Panc1 (cell line): ENCODE measurements around the gene HOXA9.

Experiments used
- POLR2AphosphoS5 ChIP-seq: IDR thresholded peaks from 2 replicates; pipeline ENCODE4 v1.6.1; 2012; ENCODE audit warnings: mild to moderate bottlenecking, low read depth, low read length, moderate library complexity
- SIN3A ChIP-seq: IDR thresholded peaks from 2 replicates; pipeline ENCODE4 v1.6.1; 2012; ENCODE audit warnings: low read depth, mild to moderate bottlenecking, low read length, moderate library complexity, borderline replicate concordance; ENCODE audit not compliant: insufficient read depth
- TCF7L2 ChIP-seq: IDR thresholded peaks from 2 replicates; pipeline ENCODE4 v1.6.1; 2011; ENCODE audit warnings: mild to moderate bottlenecking, low read depth, low read length, inconsistent platforms
- TF ChIP-seq, protein P1 (sequence below): fragments of 450-650 bp; IDR thresholded peaks from 2 replicates; pipeline ENCODE4 v1.5.1; 2017; ENCODE audit warnings: mild to moderate bottlenecking
- TF ChIP-seq, protein P2 (sequence below), 2 experiments: IDR thresholded peaks; 2 replicates each; pipeline ENCODE4 v1.6.1; 2011 to 2012; ENCODE audit warnings: low read depth in 2 of 2, control low read depth in 1 of 2, low read length in 1 of 2, mild to moderate bottlenecking in 1 of 2, moderate library complexity in 1 of 2; ENCODE audit not compliant: insufficient read depth in 1 of 2

DNA sequence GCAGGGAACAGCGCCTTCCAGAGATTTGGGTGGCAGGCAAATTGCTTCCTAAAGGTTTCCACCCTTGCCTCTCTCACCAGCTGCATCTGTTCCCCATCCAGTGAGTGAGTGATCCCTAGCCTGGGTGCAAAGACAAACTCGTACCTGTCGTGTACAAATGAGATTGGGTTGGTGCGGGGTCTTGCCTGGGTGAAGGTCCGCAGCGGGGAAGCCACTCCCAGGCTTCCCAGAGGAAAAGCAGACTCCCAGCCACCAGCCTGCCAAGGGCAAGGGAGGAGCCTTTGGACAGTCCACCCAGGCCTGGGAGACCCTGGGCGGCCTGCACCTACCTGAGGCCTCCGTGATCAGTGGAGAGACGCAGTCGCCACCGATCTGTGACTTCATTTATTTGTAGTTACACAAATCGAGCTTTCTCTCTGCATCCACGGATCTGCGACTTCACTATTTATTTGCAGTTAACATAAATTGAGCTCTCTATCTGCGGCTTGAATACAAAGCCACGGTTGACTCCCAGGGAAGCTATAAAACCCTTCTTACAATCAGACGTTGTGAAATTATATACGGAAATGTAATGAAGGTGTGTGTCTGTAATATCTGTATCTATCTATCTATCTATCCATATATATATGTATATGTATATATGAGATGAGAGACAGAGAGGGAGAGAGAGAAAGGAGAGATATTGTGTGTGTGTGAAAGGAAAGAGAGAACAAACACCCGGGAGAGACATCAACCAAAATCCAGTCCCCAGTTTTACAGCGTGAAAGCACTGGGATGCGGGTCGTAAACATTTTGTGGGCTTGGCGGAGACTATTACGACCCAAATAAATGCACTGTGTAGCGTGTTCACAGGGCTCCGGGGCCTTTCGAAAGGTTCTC is 5.8 kb downstream of the HOXA9 start:
- TF ChIP-seq, protein P1, sequence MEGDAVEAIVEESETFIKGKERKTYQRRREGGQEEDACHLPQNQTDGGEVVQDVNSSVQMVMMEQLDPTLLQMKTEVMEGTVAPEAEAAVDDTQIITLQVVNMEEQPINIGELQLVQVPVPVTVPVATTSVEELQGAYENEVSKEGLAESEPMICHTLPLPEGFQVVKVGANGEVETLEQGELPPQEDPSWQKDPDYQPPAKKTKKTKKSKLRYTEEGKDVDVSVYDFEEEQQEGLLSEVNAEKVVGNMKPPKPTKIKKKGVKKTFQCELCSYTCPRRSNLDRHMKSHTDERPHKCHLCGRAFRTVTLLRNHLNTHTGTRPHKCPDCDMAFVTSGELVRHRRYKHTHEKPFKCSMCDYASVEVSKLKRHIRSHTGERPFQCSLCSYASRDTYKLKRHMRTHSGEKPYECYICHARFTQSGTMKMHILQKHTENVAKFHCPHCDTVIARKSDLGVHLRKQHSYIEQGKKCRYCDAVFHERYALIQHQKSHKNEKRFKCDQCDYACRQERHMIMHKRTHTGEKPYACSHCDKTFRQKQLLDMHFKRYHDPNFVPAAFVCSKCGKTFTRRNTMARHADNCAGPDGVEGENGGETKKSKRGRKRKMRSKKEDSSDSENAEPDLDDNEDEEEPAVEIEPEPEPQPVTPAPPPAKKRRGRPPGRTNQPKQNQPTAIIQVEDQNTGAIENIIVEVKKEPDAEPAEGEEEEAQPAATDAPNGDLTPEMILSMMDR = no peak
- TF ChIP-seq SIN3A (no peak), POLR2AphosphoS5 (no peak), TCF7L2 (no peak)
- TF ChIP-seq, protein P2, sequence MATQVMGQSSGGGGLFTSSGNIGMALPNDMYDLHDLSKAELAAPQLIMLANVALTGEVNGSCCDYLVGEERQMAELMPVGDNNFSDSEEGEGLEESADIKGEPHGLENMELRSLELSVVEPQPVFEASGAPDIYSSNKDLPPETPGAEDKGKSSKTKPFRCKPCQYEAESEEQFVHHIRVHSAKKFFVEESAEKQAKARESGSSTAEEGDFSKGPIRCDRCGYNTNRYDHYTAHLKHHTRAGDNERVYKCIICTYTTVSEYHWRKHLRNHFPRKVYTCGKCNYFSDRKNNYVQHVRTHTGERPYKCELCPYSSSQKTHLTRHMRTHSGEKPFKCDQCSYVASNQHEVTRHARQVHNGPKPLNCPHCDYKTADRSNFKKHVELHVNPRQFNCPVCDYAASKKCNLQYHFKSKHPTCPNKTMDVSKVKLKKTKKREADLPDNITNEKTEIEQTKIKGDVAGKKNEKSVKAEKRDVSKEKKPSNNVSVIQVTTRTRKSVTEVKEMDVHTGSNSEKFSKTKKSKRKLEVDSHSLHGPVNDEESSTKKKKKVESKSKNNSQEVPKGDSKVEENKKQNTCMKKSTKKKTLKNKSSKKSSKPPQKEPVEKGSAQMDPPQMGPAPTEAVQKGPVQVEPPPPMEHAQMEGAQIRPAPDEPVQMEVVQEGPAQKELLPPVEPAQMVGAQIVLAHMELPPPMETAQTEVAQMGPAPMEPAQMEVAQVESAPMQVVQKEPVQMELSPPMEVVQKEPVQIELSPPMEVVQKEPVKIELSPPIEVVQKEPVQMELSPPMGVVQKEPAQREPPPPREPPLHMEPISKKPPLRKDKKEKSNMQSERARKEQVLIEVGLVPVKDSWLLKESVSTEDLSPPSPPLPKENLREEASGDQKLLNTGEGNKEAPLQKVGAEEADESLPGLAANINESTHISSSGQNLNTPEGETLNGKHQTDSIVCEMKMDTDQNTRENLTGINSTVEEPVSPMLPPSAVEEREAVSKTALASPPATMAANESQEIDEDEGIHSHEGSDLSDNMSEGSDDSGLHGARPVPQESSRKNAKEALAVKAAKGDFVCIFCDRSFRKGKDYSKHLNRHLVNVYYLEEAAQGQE (IDR thresholded peaks at IDR 0.05; ENCODE audit: insufficient read depth in 1 of 2, low read depth in 2 of 2, low read length in 1 of 2) = no peak
